Tibial nerve (tissue), 4 donors: ENCODE results near the gene PTPRF. TPM values are rescaled to one million over a fixed set of nuclear protein-coding genes. Genes with fewer than 3 reads are reported as not detected.

Source experiments
- DNase-seq, 2 donors: peaks; one replicate each; pipeline ENCODE4 v3.0.0-alpha.2; 2019; ENCODE audit warnings: low spot score in 2 of 2
- H3K27ac ChIP-seq, 4 donors: fragments of 200-600 bp; sonication (generic) in 3 of 4; one replicate each; pipeline ENCODE4 v1.5.1; 2017 to 2019; ENCODE audit warnings: mild to moderate bottlenecking in 1 of 4
- H3K27me3 ChIP-seq, 2 donors: fragments of 200-600 bp; sonication (generic) in 1 of 2; one replicate each; pipeline versions ENCODE4 v1.5.1 to v1.6.0; 2017 to 2019
- H3K36me3 ChIP-seq, 3 donors: fragments of 200-600 bp; sonication (generic); one replicate each; pipeline ENCODE4 v1.5.1; 2018 to 2019
- H3K4me1 ChIP-seq, 4 donors: fragments of 200-600 bp; sonication (generic) in 3 of 4; one replicate each; pipeline ENCODE4 v1.5.1; 2017 to 2019
- H3K4me3 ChIP-seq, 4 donors: fragments of 200-600 bp; sonication (generic) in 3 of 4; one replicate each; pipeline ENCODE4 v1.5.1; 2017 to 2019; ENCODE audit warnings: mild to moderate bottlenecking in 1 of 4, moderate library complexity in 1 of 4
- H3K9me3 ChIP-seq, 4 donors: fragments of 200-600 bp; sonication (generic) in 3 of 4; one replicate each; pipeline ENCODE4 v1.5.1; 2017 to 2019
- CTCF ChIP-seq, 5 experiments: fragments of 200-600 bp in 3 of 5; fragments of 450-650 bp in 2 of 5; sonication (generic) in 3 of 5; IDR thresholded peaks; one replicate each; pipeline ENCODE4 v1.5.1; 2016 to 2019; ENCODE audit warnings: antibody characterized with exemption in 5 of 5, mild to moderate bottlenecking in 3 of 5, moderate library complexity in 2 of 5
- EP300 ChIP-seq, 2 donors: sonication (generic); formaldehyde crosslinking; IDR thresholded peaks; one replicate each; pipeline ENCODE4 v1.6.1; 2017; ENCODE audit warnings: antibody characterized with exemption in 2 of 2, mild to moderate bottlenecking in 1 of 2
- POLR2A ChIP-seq, 2 donors: fragments of 450-650 bp; IDR thresholded peaks; one replicate each; pipeline ENCODE4 v1.6.1; 2017; ENCODE audit warnings: antibody characterized with exemption in 2 of 2, mild to moderate bottlenecking in 2 of 2, moderate library complexity in 2 of 2
- WGBS, 2 donors: methylation state at CpG; one replicate each; pipeline ENCODE4 v1.1.5; 2018; 5-methylcytosine and 5-hydroxymethylcytosine counted together
- total RNA-seq, 4 donors: library from RNA; depleted of rRNA; stranded (reverse); fragments of >200 nt; gene quantifications; one replicate each; pipeline ENCODE4 v1.1.0, GENCODE V29; 2016

Gene PTPRF
- total RNA-seq, 4 donors from 2014 or later: 72.0 to 112 (median 92.5) TPM

- no peak for TF ChIP-seq CTCF (IDR thresholded peaks at IDR 0.05)
- TF ChIP-seq POLR2A (IDR thresholded peaks at IDR 0.05): no peak
- no peak for TF ChIP-seq EP300 (IDR thresholded peaks at IDR 0.05)
- WGBS, 2 donors: 89 to 98% methylated on average over 17 to 18 of the region's 18 CpGs
- Histone ChIP-seq H3K27ac (no peak overlapping the region), H3K4me3 (no peak overlapping the region), H3K9me3 (no peaks in the 10 kb centered on the region), H3K4me1 (no peaks in the 10 kb centered on the region), H3K27me3 (no peaks in the 10 kb centered on the region), H3K36me3 (peaks cover 3 to 100% (median 5%) of the 10 kb centered on the region in 3 donors)
- DNase-seq: no peak
Observed at GRCh38 chr1:43605157-43605556, 74.5 kb downstream of the PTPRF start.

- 84 to 89% methylated on average over 5 to 6 of the region's 7 CpGs for WGBS, 2 donors
- H3K36me3 ChIP-seq: peaks cover 3 to 100% (median 5%) of the 10 kb centered on the region in 3 donors
- TF ChIP-seq POLR2A (IDR thresholded peaks at IDR 0.05): no peak
- TF ChIP-seq EP300 (IDR thresholded peaks at IDR 0.05): no peak
- no peak for TF ChIP-seq CTCF (IDR thresholded peaks at IDR 0.05)
- H3K27me3 ChIP-seq: no peaks in the 10 kb centered on the region
- no peaks in the 10 kb centered on the region for H3K9me3 ChIP-seq
- H3K27ac ChIP-seq: no peak overlapping the region
- no peak for DNase-seq
- H3K4me1 ChIP-seq: no peaks in the 10 kb centered on the region
- H3K4me3 ChIP-seq: no peak overlapping the region
Observed at GRCh38 chr1:43605766-43606165, 75.1 kb downstream of the PTPRF start.

- Histone ChIP-seq H3K4me3 (no peak overlapping the region), H3K27ac (no peak overlapping the region), H3K9me3 (no peaks in the 10 kb centered on the region), H3K27me3 (no peaks in the 10 kb centered on the region), H3K36me3 (peaks cover 3 to 98% (median 5%) of the 10 kb centered on the region in 3 donors), H3K4me1 (no peaks in the 10 kb centered on the region)
- WGBS, 2 donors: 91 to 99% methylated on average over 12 to 13 of the region's 13 CpGs
- no peak for DNase-seq
- TF ChIP-seq CTCF (IDR thresholded peaks at IDR 0.05) (no peak), EP300 (IDR thresholded peaks at IDR 0.05) (no peak), POLR2A (IDR thresholded peaks at IDR 0.05) (no peak)
Observed at GRCh38 chr1:43606624-43607023, 75.9 kb downstream of the PTPRF start.

GRCh38 chr1:43608827-43609226 is 78.1 kb downstream of the PTPRF start:
- Histone ChIP-seq H3K4me1 (no peaks in the 10 kb centered on the region), H3K27me3 (no peaks in the 10 kb centered on the region), H3K4me3 (no peak overlapping the region), H3K36me3 (peaks cover 3 to 93% (median 5%) of the 10 kb centered on the region in 3 donors), H3K9me3 (no peaks in the 10 kb centered on the region), H3K27ac (no peak overlapping the region)
- TF ChIP-seq CTCF (IDR thresholded peaks at IDR 0.05) (no peak), EP300 (IDR thresholded peaks at IDR 0.05) (no peak), POLR2A (IDR thresholded peaks at IDR 0.05) (no peak)
- WGBS, 2 donors: 84 to 88% methylated on average over 5 of the region's 5 CpGs
- DNase-seq: no peak

- no peak overlapping the region for H3K27ac ChIP-seq
- peaks cover 0 to 93% (median 5%) of the 10 kb centered on the region in 3 donors for H3K36me3 ChIP-seq
- H3K27me3 ChIP-seq: no peaks in the 10 kb centered on the region
- DNase-seq: no peak
- WGBS, 2 donors: 80 to 87% methylated on average over 5 of the region's 5 CpGs
- TF ChIP-seq EP300 (IDR thresholded peaks at IDR 0.05): no peak
- no peak for TF ChIP-seq CTCF (IDR thresholded peaks at IDR 0.05)
- TF ChIP-seq POLR2A (IDR thresholded peaks at IDR 0.05): no peak
- H3K4me1 ChIP-seq: no peaks in the 10 kb centered on the region
- H3K9me3 ChIP-seq: no peaks in the 10 kb centered on the region
- no peak overlapping the region for H3K4me3 ChIP-seq
Observed at GRCh38 chr1:43610339-43610738, 79.7 kb downstream of the PTPRF start.
